Measurements from ENCODE around the gene ICA1.

ICA1 gene

GRCh38 chr7:8226501-8226900, 35.5 kb downstream of the ICA1 start:
- no peak for DNase-seq (ENCODE audit: low read depth)

GRCh38 chr7:8221567-8221966, 40.4 kb downstream of the ICA1 start:
- no peak for DNase-seq (ENCODE audit: low read depth)

- DNase-seq (ENCODE audit: low read depth) = no peak
Measured at GRCh38 chr7:8221101-8221495, 40.9 kb downstream of the ICA1 start.

- DNase-seq (ENCODE audit: low read depth) = no peak
Measured at GRCh38 chr7:8220376-8221100, 41.4 kb downstream of the ICA1 start.

- DNase-seq (ENCODE audit: low read depth) = peak; percentile 80
Measured at GRCh38 chr7:8217200-8218068, 44.5 kb downstream of the ICA1 start.

GRCh38 chr7:8216334-8216690, 45.7 kb downstream of the ICA1 start:
- no peak for DNase-seq (ENCODE audit: low read depth)

- no peak for DNase-seq (ENCODE audit: low read depth)
Measured at GRCh38 chr7:8215648-8216333, 46.2 kb downstream of the ICA1 start.

GRCh38 chr7:8214244-8214824, 47.6 kb downstream of the ICA1 start:
- peak; percentile 29 for DNase-seq (ENCODE audit: low read depth)

GRCh38 chr7:8213381-8213780, 48.6 kb downstream of the ICA1 start:
- no peak for DNase-seq (ENCODE audit: low read depth)

GRCh38 chr7:8212638-8213037, 49.3 kb downstream of the ICA1 start:
- no peak for DNase-seq (ENCODE audit: low read depth)

- DNase-seq (ENCODE audit: low read depth) = no peak
Measured at GRCh38 chr7:8211725-8212096, 50.3 kb downstream of the ICA1 start.

- no peak for DNase-seq (ENCODE audit: low read depth)
Measured at GRCh38 chr7:8210845-8211724, 50.9 kb downstream of the ICA1 start.

GRCh38 chr7:8209353-8209752, 52.6 kb downstream of the ICA1 start:
- DNase-seq (ENCODE audit: low read depth) = no peak

GRCh38 chr7:8208816-8209215, 53.2 kb downstream of the ICA1 start:
- no peak for DNase-seq (ENCODE audit: low read depth)

GRCh38 chr7:8206956-8207355, 55.0 kb downstream of the ICA1 start:
- DNase-seq (ENCODE audit: low read depth) = no peak

- no peak for DNase-seq (ENCODE audit: low read depth)
Measured at GRCh38 chr7:8205537-8205936, 56.4 kb downstream of the ICA1 start.

GRCh38 chr7:8205031-8205387, 57.0 kb downstream of the ICA1 start:
- DNase-seq (ENCODE audit: low read depth) = no peak

GRCh38 chr7:8204339-8205030, 57.5 kb downstream of the ICA1 start:
- DNase-seq (ENCODE audit: low read depth) = no peak

GRCh38 chr7:8201846-8202441, 60.0 kb downstream of the ICA1 start:
- no peak for DNase-seq (ENCODE audit: low read depth)

GRCh38 chr7:8200717-8201116, 61.2 kb downstream of the ICA1 start:
- no peak for DNase-seq (ENCODE audit: low read depth)

GRCh38 chr7:8200316-8200715, 61.7 kb downstream of the ICA1 start:
- DNase-seq (ENCODE audit: low read depth) = no peak
